HepG2 (cell line): ENCODE results near the gene ATG7. TPM values are rescaled to one million over a fixed set of nuclear protein-coding genes. Genes with fewer than 3 reads are reported as not detected.

Experiments used
- ATAC-seq: fragments of 200-7000 bp; cut with Tn5 transposase; 3 replicates; pipeline ENCODE4 v1.9.1; 2020; ENCODE audit warnings: mild to moderate bottlenecking, moderate library complexity
- BruUV-seq: library from RNA; stranded (reverse); fragments of 400-500 nt; replicated peaks from 2 replicates; lab custom pipeline; 2021; lab: Mats Ljungman, UMichigan
- CTCF ChIA-PET: fragments of 300-600 bp; formaldehyde crosslinking; extraction: SDS; loops from one replicate; lab custom pipeline; 2021; ENCODE audit warnings: low total read pairs, inconsistent platforms, low intra/inter-chr PET ratio; lab: Yijun Ruan, JAX
- POLR2A ChIA-PET: fragments of 350-600 bp; sonication (Branson Sonifier 250); formaldehyde crosslinking; loops from one replicate; lab custom pipeline; 2020; ENCODE audit warnings: antibody characterized with exemption, inconsistent platforms; lab: Yijun Ruan, JAX
- DNase-seq: peaks from one replicate; pipeline ENCODE4 v3.0.0-alpha.2; 2015; ENCODE audit warnings: low spot score
- FAIRE-seq: peaks from 3 replicates; lab custom pipeline; 2011; peaks lifted over from hg19 to GRCh38; lab: Jason Lieb, UNC
- H2AFZ ChIP-seq: one replicate; pipeline ENCODE4 v1.6.1; 2011; ENCODE audit warnings: low read length, inconsistent platforms
- H3K27ac ChIP-seq: fragments of 300-600 bp; 3 replicates; pipeline ENCODE4 v1.8.0; 2011; ENCODE audit warnings: mixed run types, mild to moderate bottlenecking, mixed read lengths, low read length, inconsistent platforms; ENCODE audit not compliant: insufficient read depth; ENCODE audit errors: extremely low read length
- H3K27me3 ChIP-seq, 2 experiments: fragments of 200-600 bp in 1 of 2; 2 replicates in 1 of 2; 3 replicates in 1 of 2; pipeline versions ENCODE4 v1.6.0 to v1.8.0; 2011; ENCODE audit warnings: low read length in 2 of 2, mild to moderate bottlenecking in 2 of 2, moderate library complexity in 2 of 2, inconsistent platforms in 1 of 2; ENCODE audit not compliant: insufficient read depth in 2 of 2, control insufficient read depth in 1 of 2
- H3K36me3 ChIP-seq, 2 experiments: fragments of 200-600 bp in 1 of 2; replicated peaks in 1 of 2; 2 replicates in 1 of 2; 3 replicates in 1 of 2; pipeline versions ENCODE4 v1.5.1 to v1.8.0; 2011; ENCODE audit warnings: low read length in 2 of 2, inconsistent platforms in 1 of 2; ENCODE audit not compliant: insufficient read depth in 2 of 2, control insufficient read depth in 1 of 2
- H3K4me1 ChIP-seq: 2 replicates; pipeline ENCODE4 v1.5.1; 2012; ENCODE audit warnings: low read length, inconsistent platforms; ENCODE audit not compliant: insufficient read depth
- H3K4me2 ChIP-seq: 2 replicates; pipeline ENCODE4 v1.6.0; 2011; ENCODE audit warnings: low read depth, low read length, inconsistent platforms
- H3K4me3 ChIP-seq, 3 experiments: fragments of 200-600 bp in 1 of 3; sonication (generic), shearing (Covaris generic) in 1 of 3; replicated peaks in 1 of 3; 2 replicates each; pipeline ENCODE4 v1.5.1; 2011 to 2016; ENCODE audit warnings: low read length in 3 of 3, inconsistent platforms in 2 of 3, low read depth in 2 of 3, mild to moderate bottlenecking in 2 of 3, control low read depth in 1 of 3, mixed read lengths in 1 of 3; ENCODE audit not compliant: insufficient read depth in 1 of 3
- H3K79me2 ChIP-seq: one replicate; pipeline ENCODE4 v1.6.1; 2011; ENCODE audit warnings: low read length, inconsistent platforms; ENCODE audit not compliant: insufficient read depth
- H3K9ac ChIP-seq: 2 replicates; pipeline ENCODE4 v1.6.0; 2011; ENCODE audit warnings: mild to moderate bottlenecking, low read depth, low read length, inconsistent platforms; ENCODE audit not compliant: insufficient read depth
- H3K9me3 ChIP-seq: 2 replicates; pipeline ENCODE4 v1.5.1; 2012; ENCODE audit warnings: mild to moderate bottlenecking, low read length
- H4K20me1 ChIP-seq: 2 replicates; pipeline ENCODE4 v1.6.0; 2011; ENCODE audit warnings: inconsistent platforms, mild to moderate bottlenecking, low read length, moderate library complexity; ENCODE audit not compliant: insufficient read depth
- ARNT2 ChIP-seq: sonication (generic); formaldehyde crosslinking; IDR thresholded peaks from 2 replicates; pipeline ENCODE4 v1.8.0; 2022; ENCODE audit warnings: mild to moderate bottlenecking, low read depth, missing genetic modification reagents, moderate library complexity
- HOXA7 ChIP-seq: sonication (generic); formaldehyde crosslinking; IDR thresholded peaks from 2 replicates; pipeline ENCODE4 v1.8.1; 2022; ENCODE audit warnings: mild to moderate bottlenecking, missing genetic modification reagents, moderate library complexity
- ZNF235 ChIP-seq: sonication (generic); formaldehyde crosslinking; IDR thresholded peaks from 2 replicates; pipeline ENCODE4 v1.8.1; 2023; ENCODE audit warnings: mild to moderate bottlenecking, missing genetic modification reagents, borderline replicate concordance
- ZNF329 ChIP-seq: sonication (generic); formaldehyde crosslinking; IDR thresholded peaks from 2 replicates; pipeline ENCODE4 v1.9.0; 2021; ENCODE audit warnings: low read depth, mild to moderate bottlenecking, missing genetic modification reagents
- ZNF878 ChIP-seq: sonication (generic); formaldehyde crosslinking; IDR thresholded peaks from 2 replicates; pipeline ENCODE4 v1.8.1; 2023; ENCODE audit warnings: mild to moderate bottlenecking, missing genetic modification reagents, moderate library complexity
- WGBS: methylation state at CpG from one replicate; pipeline ENCODE4 v1.1.6; 2017; ENCODE audit warnings: low lambda C conversion rate; 5-methylcytosine and 5-hydroxymethylcytosine counted together
- in situ Hi-C: cut with HindIII; loops from 2 replicates; pipeline ENCODE4 v1.10.0; 2017; ENCODE audit warnings: low pct_unique_long_range_greater_than_20kb; ENCODE audit not compliant: extremely low pct_ligation_motif_present
- intact Hi-C: fragments of 100-400 bp; cut with micrococcal nuclease; formaldehyde crosslinking; loops from one replicate; pipeline ENCODE4 v1.10.0; 2022; ENCODE audit not compliant: unreplicated experiment
- polyA plus RNA-seq, 8 experiments: library from polyadenylated mRNA; depleted of rRNA in 3 of 8; stranded (reverse) in 7 of 8; unstranded in 1 of 8; fragments of >200 nt; fragmentation: Illumina TruSeq in 4 of 8; extraction: Trizol in 4 of 8; gene quantifications; 2 replicates each; pipeline versions ENCODE4 v1.2.1 to v1.2.3, GENCODE V29; 2011 to 2016; ENCODE audit warnings: low read depth in 4 of 8, missing spikeins in 1 of 8, mixed read lengths in 1 of 8; ENCODE audit not compliant: insufficient read depth in 1 of 8
- total RNA-seq, 5 experiments: library from RNA; depleted of rRNA; stranded (reverse); fragments of >200 nt; fragmentation: Illumina TruSeq; extraction: Trizol; gene quantifications; 2 replicates each; pipeline ENCODE4 v1.2.3, GENCODE V29; 2016; ENCODE audit warnings: low read depth in 1 of 5
- TF ChIP-seq, protein P1 (sequence below): sonication (generic); formaldehyde crosslinking; IDR thresholded peaks from 2 replicates; pipeline ENCODE4 v1.4.0; 2020; ENCODE audit warnings: missing genetic modification reagents, borderline replicate concordance
- TF ChIP-seq, protein P2 (sequence below), 2 experiments: sonication (generic) in 1 of 2; formaldehyde crosslinking in 1 of 2; IDR thresholded peaks; 2 replicates each; pipeline versions ENCODE4 v1.5.1 to v1.6.1; 2011 to 2020; ENCODE audit warnings: borderline replicate concordance in 1 of 2, low read depth in 1 of 2, low read length in 1 of 2, mild to moderate bottlenecking in 1 of 2, missing genetic modification reagents in 1 of 2, moderate library complexity in 1 of 2

ATG7 gene
- total and polyA plus RNA-seq, 2 of the 13 experiments (the other 11 are each of a cell fraction or from before 2014, with no cell fraction given), result 7.8 to 22.1 TPM

DNA sequence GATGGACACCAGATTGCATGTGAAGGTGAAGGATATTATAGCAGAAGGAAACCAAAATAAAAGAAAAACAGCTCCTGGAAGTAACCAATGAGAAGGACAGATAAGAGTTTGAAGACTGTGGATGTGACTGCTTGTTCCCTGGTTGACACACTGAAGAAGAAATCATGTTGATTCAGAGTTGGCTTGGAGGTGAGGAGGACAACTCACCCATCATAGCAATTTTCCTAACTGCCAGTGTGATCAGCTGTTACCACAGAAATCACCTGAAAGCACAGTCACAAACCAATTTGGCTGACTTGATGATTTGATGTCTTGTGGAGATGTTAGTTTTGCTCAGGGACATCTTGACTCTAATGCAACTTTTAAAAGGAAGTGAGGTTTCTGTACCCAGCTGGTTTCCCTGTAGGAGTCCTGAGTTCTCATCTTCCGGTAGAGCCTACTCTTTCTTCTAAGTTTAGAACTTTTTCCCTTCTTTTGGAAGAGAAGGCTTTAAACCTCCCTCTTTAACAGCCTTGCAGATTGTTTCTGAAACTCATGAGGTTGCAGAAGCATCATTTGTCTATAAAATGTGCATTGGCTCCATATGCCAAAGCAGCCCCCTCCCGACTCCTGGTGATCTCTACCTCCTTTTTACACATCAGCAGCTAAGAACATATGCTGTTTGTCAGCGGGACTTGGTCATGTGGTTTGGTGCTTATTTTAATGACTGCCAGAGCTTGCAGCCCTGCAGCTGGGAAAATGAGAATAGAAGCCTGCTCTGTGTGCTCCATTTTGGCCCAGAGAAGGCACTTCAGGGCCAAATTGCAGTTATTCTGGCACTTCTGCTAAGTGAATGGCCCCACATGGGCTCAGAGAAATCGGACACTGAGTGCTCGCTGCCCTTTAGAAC is 10.3 kb downstream of the ATG7 start:
- 92% methylated on average over 5 of the region's 5 CpGs for WGBS
- DNase-seq, result no peak
- ChIA-PET CTCF (no interaction called here), POLR2A (no interaction called here)
- Histone ChIP-seq H3K9ac (no peak overlapping the region), H2AFZ (no peak overlapping the region), H3K4me1 (no peaks in the 10 kb centered on the region), H3K9me3 (no peaks in the 10 kb centered on the region), H4K20me1 (no peaks in the 10 kb centered on the region), H3K4me3 (no peak overlapping the region), H3K27ac (no peak overlapping the region), H3K4me2 (no peak overlapping the region), H3K27me3 (no peaks in the 10 kb centered on the region), H3K36me3 (peaks cover 1 to 18% of the 10 kb centered on the region in 2 experiments; a peak in 2 of 5 replicates), H3K79me2 (no peaks in the 10 kb centered on the region)
- in situ Hi-C loops, result no loop called here
- ATAC-seq, result no peak
- no TSS peak for BruUV-seq
- no peak for TF ChIP-seq ZNF878 (CRISPR knock-in tag)
- TF ChIP-seq, protein P1, sequence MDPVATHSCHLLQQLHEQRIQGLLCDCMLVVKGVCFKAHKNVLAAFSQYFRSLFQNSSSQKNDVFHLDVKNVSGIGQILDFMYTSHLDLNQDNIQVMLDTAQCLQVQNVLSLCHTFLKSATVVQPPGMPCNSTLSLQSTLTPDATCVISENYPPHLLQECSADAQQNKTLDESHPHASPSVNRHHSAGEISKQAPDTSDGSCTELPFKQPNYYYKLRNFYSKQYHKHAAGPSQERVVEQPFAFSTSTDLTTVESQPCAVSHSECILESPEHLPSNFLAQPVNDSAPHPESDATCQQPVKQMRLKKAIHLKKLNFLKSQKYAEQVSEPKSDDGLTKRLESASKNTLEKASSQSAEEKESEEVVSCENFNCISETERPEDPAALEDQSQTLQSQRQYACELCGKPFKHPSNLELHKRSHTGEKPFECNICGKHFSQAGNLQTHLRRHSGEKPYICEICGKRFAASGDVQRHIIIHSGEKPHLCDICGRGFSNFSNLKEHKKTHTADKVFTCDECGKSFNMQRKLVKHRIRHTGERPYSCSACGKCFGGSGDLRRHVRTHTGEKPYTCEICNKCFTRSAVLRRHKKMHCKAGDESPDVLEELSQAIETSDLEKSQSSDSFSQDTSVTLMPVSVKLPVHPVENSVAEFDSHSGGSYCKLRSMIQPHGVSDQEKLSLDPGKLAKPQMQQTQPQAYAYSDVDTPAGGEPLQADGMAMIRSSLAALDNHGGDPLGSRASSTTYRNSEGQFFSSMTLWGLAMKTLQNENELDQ, result no peak
- intact Hi-C loops, result no loop called here
- FAIRE-seq, result no peak

DNA sequence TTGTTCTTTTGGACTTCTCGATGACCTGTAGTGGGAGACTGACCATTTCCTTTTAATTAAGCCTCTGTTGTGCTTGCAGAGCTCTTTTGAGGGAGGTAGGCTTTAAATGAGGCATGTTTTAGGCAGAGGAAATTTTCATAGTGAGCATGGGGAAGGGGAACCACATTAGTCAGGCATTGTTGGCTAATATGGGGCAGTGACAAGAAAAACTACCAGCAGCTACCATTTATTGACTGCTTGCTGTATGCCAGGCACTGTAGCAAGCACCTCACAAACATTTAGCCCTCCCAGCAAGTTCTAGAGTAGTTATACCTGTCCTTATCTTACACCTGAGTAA is 10.9 kb downstream of the ATG7 start:
- DNase-seq (no peak), FAIRE-seq (no peak), ATAC-seq (no peak)
- Histone ChIP-seq H3K9me3 (no peaks in the 10 kb centered on the region), H3K27ac (no peak overlapping the region), H3K9ac (no peak overlapping the region), H3K27me3 (no peaks in the 10 kb centered on the region), H3K4me2 (no peak overlapping the region), H2AFZ (no peak overlapping the region), H3K79me2 (no peaks in the 10 kb centered on the region), H3K36me3 (peaks cover 1 to 18% of the 10 kb centered on the region in 2 experiments; a peak in 2 of 5 replicates), H3K4me3 (no peak overlapping the region), H3K4me1 (no peaks in the 10 kb centered on the region), H4K20me1 (no peaks in the 10 kb centered on the region)
- no TSS peak for BruUV-seq
- ChIA-PET POLR2A (interaction anchor here (0.9 kb wide), 1 partner anchor 11 kb away, joined by 3 read pairs; the partner anchor contains the start of gene ATG7), CTCF (no interaction called here)
- in situ Hi-C loops, result no loop called here
- 93% methylated on average over 1 of the region's 1 CpG for WGBS
- intact Hi-C loops, result no loop called here
- no peak for TF ChIP-seq ZNF329 (CRISPR knock-in tag)
- no peak for TF ChIP-seq ARNT2 (CRISPR knock-in tag)
- no peak for TF ChIP-seq HOXA7 (CRISPR knock-in tag)
- TF ChIP-seq, protein P2, sequence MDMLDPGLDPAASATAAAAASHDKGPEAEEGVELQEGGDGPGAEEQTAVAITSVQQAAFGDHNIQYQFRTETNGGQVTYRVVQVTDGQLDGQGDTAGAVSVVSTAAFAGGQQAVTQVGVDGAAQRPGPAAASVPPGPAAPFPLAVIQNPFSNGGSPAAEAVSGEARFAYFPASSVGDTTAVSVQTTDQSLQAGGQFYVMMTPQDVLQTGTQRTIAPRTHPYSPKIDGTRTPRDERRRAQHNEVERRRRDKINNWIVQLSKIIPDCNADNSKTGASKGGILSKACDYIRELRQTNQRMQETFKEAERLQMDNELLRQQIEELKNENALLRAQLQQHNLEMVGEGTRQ (IDR thresholded peaks at IDR 0.05; ENCODE audit: low read depth, low read length), result no peak
- TF ChIP-seq, protein P2 (CRISPR knock-in tag; IDR thresholded peaks at IDR 0.05; ENCODE audit: borderline replicate concordance), result no peak
- no peak for TF ChIP-seq ZNF235 (CRISPR knock-in tag)
